Activated CD8-positive, alpha-beta memory T cell treated with anti-CD3 and anti-CD28 coated beads, Interleukin-2, amount 50 U/mL, for 4 hours (primary cell): ENCODE measurements around the gene MARK3.

Source experiments
- DNase-seq: peaks from one replicate; pipeline ENCODE4 v3.0.0-alpha.2; 2020

The MARK3 gene

GRCh38 chr14:103396463-103396862 is 11.2 kb downstream of the MARK3 start:
- no peak for DNase-seq

DNA sequence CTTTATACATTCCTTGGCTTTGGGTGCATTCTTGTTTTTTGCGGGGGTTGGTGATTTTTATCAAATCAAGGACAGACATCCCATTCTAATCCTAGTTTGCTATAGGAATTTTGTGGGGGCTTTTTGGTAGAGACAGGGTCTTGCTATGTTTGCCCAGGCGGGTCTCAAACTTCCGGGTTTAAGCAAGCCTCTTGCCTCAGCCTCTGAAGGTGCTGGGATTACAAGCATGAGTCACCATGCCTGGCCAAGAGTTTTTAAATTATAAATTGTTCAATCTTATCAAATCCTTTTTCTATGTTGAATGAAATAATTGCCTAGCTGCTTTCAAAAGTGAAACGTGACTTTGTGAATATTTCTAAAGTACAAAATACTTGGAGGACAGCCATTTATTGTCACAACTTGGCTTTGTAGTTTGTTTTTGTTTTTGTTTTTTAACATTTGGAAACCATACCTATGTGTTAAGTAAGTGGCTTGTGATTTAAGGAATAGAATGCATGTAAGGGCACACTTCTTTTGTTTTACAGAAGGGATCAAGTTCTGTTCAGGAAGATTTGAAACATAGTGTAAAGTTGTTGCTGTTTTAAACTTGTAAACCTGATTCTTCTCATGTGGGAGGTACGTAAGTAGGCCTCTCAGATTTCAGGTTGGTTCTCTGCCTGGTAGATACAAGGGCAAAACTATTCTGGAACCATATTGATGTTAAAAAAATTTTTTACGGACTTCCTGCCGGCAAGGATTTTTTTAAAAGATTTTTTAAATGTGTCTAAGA is 13.4 kb downstream of the MARK3 start:
- DNase-seq, result no peak

DNA sequence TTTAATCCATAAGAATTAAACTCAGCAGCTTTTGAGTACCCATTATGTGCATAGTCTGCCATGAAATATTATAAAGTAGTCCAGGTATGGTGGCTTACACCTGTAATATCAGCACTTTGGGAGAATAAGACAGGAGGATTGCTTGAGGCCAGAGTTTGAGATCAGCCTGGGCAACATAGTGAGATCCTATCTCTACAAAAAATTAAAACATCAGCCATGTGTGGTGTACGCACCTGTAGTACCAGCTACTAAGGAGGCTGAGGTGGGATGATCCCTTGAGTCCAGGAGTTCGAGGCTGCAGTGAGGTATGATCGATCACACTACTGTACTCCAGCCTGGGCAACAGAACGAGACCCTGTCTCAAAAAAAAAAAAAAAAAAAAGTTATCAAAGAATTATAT is 15.3 kb downstream of the MARK3 start:
- DNase-seq, result no peak

- no peak for DNase-seq
Observed at GRCh38 chr14:103401223-103402214, 16.3 kb downstream of the MARK3 start.

- DNase-seq, result no peak
Observed at GRCh38 chr14:103402695-103403094, 17.5 kb downstream of the MARK3 start.

DNA sequence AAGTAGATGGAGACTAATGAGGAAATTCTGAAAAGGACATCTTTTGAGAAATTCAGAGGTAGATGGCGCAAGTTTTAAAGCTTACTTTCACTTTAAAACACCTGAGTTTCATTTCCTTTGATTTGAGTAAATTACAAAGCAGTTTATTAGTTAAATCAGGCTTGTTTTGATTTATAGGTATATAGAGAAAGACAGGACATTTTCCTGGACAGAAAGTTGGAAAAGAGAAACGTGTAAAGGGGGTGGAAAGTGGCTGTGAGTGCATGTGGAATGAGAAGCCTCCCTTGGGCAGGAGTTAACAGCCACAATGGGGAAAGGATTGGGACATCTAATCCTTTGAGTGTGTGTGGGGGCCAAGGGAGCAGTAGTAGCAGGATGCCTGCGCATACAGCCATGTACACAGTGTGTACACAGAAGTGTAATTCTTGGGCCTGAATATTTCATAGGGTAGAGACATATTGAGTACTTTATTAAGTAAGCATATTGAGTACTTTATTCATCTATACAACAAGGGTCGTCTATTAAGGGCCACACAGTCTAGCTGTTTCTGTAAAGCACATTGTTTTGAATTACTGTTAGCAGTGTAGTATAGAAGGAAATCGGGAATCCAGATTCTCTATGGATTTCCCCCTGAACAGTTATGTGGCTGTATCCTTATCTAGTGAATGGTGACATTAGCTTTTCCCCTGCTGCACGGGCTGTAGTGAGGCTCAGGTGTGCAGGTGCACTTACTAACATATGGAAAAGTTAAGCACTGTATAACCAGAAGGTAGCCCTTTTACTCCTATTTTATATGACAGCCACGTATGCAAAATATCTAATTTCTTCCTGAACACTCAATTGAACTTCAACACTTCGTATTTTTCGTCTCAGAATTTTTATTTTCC is 19.1 kb downstream of the MARK3 start:
- DNase-seq, result no peak

GRCh38 chr14:103404920-103405319 is 19.7 kb downstream of the MARK3 start:
- DNase-seq, result no peak

DNA sequence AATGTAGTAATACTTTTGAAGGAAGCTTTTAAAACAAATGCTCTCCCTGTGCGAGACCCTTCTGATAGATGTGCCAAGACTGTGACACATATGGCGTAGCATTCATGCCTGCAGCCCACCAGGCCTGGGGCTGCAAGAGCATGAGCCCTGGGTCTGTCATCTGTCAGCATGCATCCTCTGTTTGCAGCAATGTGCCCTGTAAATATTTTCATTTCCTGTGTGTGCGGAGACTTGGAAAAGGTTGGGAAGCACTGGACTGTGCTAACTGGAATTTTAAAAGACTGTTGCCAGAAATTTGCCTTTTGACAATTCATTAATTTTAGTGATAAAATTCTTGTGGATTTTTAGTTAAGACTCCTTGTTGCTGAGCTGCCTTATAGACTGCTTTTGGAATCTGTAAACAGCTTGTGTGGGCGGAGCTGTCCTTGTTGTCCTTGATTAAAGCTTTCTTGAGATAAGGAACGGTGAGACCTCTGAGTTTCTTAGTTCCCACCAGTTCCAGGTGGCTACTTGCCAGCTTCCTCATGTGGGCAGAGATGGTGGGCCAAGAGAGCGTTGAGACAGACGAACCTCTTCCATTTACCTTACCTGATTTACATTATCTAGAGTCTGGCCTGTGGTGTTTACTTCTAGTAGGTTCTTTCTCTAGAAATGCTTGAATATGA is 23.4 kb downstream of the MARK3 start:
- DNase-seq, result no peak

DNA sequence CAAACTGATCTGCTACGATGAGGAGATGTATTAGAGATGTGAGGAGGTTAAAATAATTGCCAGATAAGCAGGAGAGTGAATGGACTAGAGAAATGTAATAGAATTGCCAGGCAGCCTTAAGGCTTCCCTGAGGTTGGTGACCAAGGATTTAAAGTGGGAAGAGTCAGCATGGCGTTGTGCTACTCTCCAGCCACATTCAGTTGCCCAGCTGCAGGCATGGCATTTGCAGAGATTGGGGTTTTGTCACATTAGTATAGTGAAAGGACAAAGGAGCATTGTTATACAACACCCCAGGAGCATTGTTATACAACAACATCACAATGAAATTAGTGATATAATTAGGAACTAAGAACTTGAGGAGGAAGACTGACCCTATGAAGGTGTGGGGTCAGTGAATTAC is 31.7 kb downstream of the MARK3 start:
- DNase-seq, result no peak

DNA sequence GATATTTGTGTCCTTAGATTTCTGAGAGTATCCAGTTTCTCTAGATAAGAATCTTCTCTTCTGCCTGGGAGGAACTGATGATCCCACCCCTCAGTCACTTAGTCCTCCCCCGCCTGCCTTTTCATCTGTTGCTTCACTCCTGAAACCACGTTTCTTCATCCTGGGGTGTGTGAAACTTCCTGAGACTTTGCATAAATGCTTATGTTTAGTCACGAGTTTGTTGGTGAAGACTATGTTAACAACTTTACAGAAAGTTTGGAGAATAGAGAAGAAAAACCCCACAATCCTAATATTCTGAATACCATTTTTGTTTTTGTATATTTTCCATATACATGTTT is 33.2 kb downstream of the MARK3 start:
- DNase-seq, result no peak

DNA sequence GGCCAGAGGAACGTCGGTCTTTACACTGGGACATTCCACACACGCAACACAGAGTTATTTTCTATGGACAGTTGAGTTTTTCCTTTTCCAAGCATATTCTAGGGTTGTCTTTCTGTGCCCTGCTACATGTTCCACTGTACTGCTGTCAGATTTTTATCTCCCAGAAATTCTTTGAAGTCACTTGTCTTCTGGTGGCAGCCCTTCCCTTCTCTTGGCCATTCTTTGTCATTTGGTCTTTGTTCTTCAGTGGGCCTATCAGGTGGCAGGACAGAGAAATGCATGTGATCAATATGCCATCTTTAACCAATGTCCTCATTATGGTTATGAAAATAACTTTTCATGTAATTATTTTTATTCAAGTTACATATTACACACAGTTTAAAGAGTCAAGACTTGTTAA is 36.3 kb downstream of the MARK3 start:
- no peak for DNase-seq

DNA sequence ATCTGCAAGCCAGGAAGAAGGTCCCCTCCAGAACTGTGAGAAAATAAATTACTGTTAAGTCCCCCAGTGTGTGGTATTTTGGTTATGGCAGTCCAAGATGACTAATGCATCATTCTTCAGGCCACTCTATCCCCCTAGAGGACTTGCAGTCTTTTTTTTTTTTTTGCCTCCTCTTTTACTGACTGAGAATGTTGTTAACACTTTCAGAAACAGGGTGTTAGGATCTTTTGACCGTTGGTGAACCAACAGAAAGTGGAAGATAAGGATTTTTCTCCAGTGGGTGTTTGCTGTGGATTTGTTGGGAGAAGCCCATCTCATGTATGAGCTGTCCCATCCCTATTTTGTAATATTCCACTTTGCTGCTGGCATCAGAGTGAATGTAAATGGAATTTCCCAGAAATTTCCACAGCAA is 37.8 kb downstream of the MARK3 start:
- DNase-seq, result no peak

GRCh38 chr14:103427485-103428443 is 42.5 kb downstream of the MARK3 start:
- DNase-seq, result no peak

GRCh38 chr14:103428723-103429556 is 43.7 kb downstream of the MARK3 start:
- DNase-seq, result no peak

DNA sequence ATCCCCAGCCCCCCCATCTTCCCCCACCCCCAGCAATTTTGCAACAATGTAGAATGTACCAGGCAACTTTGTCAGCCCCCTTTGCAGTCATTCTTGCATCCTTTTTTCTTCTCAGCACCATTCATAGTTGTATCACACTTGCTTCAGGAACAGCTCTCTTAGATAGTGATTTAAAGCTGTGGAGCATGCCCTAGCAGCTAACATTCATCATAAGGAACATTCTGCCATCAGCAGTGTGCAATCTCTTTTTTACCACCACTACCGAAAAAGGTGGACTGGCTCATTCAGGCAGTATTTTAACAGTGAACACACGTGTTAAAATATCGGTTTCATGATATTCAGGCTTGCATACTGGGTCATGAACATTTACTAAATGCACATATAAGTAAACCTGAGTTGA is 45.1 kb downstream of the MARK3 start:
- DNase-seq, result no peak

DNA sequence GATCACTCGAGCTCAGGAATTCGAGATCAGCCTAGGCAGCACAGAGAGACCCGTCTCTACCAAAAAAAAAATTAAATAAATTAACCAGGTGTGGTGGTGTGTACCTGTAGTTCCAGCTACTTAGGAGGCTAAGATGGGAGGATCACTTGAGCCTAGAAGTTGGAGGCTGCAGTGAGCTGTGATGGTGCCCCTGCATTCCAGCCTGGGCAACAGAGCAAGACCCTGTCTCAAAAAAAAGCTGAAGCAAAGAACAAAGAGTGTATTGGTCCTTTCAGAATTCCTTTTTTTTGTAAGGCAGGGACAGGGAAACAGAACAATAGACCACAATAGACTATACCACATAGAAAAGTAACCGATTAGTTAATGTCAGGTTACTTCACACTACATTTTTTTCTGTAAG is 47.4 kb downstream of the MARK3 start:
- no peak for DNase-seq

GRCh38 chr14:103433916-103434563 is 48.8 kb downstream of the MARK3 start:
- DNase-seq, result no peak

DNA sequence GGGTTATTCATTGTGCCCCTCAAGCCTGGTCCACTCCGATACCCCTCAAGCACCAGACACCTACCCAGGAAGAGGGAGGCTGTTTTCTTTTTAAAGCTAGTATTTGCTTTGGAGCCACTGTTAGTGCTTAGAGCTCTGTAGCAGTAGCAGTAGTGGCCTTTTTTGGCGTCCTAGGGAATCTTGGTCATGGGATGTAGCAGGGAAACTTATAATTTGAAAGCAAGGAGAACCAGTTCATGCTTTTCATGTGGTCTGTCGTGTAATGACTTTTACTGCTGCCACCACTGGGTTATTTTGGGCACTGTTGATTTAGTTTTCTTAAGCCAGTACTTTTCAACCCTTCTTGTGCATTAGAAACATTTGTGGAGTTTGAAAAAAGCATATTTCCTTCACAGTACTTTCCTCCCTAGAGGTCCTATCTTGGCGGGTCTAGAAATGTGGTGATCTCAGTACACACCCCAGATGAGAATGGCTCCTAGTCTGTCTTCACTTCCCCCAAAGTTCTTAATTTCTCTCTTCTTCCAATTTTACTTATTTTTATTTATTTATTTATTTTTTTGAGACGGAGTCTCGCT is 49.7 kb downstream of the MARK3 start:
- DNase-seq, result no peak

DNA sequence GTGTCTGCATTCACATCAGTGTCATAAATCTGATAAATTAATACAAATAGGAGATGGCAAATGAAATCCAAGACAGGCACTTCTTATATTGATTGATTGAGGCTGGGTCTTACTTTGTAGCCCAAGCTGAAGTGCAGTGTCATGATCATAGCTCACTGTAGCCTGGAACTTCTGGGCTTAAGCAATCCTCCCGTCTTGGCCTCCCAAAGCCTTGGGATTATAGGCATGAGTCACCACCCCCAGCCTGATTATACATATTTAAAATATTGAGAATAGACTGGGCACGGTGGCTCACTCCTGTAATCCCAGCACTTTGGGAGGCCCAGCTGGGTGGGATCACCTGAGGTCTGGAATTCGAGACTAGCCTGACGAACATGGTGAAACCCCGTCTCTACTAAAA is 51.3 kb downstream of the MARK3 start:
- no peak for DNase-seq
